GM19023 (cell line): ENCODE results near the gene HMOX2.

Experiments used
- ATAC-seq: cut with Tn5 transposase; IDR thresholded peaks from one replicate; pipeline ENCODE4 v1.9.1; 2021; ENCODE audit warnings: mild to moderate bottlenecking, moderate library complexity; ENCODE audit not compliant: unreplicated experiment

The HMOX2 gene

GRCh38 chr16:4499196-4499555, 23.0 kb downstream of the HMOX2 start:
- no peak for ATAC-seq

GRCh38 chr16:4500272-4500671, 24.1 kb downstream of the HMOX2 start:
- no peak for ATAC-seq

GRCh38 chr16:4501071-4501478, 24.9 kb downstream of the HMOX2 start:
- no peak for ATAC-seq

- ATAC-seq, result peak; percentile 73
Measured at GRCh38 chr16:4505356-4506147, 29.4 kb downstream of the HMOX2 start.

GRCh38 chr16:4506450-4506849, 30.3 kb downstream of the HMOX2 start:
- no peak for ATAC-seq

- ATAC-seq, result no peak
Measured at GRCh38 chr16:4507588-4508345, 31.6 kb downstream of the HMOX2 start.

- no peak for ATAC-seq
Measured at GRCh38 chr16:4508806-4509205, 32.6 kb downstream of the HMOX2 start.

- ATAC-seq, result no peak
Measured at GRCh38 chr16:4509420-4509819, 33.2 kb downstream of the HMOX2 start.

GRCh38 chr16:4510131-4510530, 33.9 kb downstream of the HMOX2 start:
- no peak for ATAC-seq

GRCh38 chr16:4510747-4511426, 34.7 kb downstream of the HMOX2 start:
- ATAC-seq, result no peak

- ATAC-seq, result no peak
Measured at GRCh38 chr16:4511441-4512082, 35.4 kb downstream of the HMOX2 start.

GRCh38 chr16:4512473-4512872, 36.3 kb downstream of the HMOX2 start:
- ATAC-seq, result no peak

GRCh38 chr16:4513086-4513860, 37.1 kb downstream of the HMOX2 start:
- ATAC-seq, result no peak

GRCh38 chr16:4513881-4514280, 37.7 kb downstream of the HMOX2 start:
- no peak for ATAC-seq

GRCh38 chr16:4514606-4515005, 38.4 kb downstream of the HMOX2 start:
- no peak for ATAC-seq

GRCh38 chr16:4515611-4516233, 39.5 kb downstream of the HMOX2 start:
- no peak for ATAC-seq

- ATAC-seq, result no peak
Measured at GRCh38 chr16:4517812-4518680, 41.8 kb downstream of the HMOX2 start.

GRCh38 chr16:4519274-4520058, 43.3 kb downstream of the HMOX2 start:
- no peak for ATAC-seq
